ENCODE measurements around the gene TREX2. TPM values are rescaled to one million over a fixed set of nuclear protein-coding genes. Genes with fewer than 3 reads are reported as not detected.
A peak's percentile ranks its signal among the peaks of the same experiment; 100 is the strongest.

The TREX2 gene
- total and polyA plus RNA-seq, 10 of the 15 experiments (the other 5 are each of a cell fraction or from before 2014, with no cell fraction given): 0.09 to 0.97 (median 0.60) TPM; not detected in 3

DNA sequence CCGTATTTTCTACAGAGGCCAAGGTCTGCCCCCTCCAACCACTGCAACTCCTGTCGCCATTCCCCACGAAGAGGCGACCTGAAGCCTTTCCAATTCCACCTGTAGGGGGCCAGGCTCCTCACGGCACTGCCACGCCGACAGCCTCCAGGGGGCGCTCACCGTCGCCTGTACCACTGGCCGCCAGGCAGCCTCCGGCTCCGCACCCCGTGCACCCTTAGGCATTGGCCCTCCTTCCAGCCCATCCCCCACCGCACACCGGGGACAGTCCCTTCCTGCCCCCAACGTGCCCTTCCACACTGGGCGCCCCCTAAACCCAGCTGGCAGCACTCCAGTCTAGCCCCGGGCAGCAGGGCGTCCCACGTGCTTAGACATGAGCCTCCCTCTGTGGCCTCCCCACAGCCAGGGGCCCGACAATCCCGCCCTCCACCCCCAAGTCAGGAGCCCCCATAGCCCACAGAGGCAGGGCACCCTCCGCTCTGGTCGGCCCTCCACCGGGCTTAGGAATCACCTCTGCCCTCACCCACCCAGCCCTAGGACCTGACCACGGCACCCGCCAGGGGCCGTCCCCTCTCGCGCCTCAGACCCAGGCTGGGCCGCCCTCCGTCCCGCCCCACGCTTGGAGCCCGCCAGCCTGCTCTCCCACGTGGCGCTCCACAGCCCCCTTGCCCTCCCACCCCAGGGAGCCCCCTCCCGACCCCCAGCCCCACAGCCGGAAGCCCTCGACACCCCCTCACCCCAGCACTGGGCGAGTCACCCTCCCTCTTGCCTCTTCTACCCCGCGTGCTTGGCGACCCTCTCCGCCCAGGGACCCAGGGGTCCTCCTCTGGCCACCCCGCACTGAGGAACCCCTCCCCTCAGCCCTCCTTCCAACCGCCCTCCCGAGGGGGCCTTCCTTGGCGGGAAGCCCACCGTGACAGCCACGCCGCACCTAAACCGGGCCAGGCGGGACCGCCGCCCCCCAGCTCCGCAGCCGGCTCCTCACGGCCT, 45.4 kb downstream of the TREX2 start (continued):
- TF ChIP-seq, protein P1, sequence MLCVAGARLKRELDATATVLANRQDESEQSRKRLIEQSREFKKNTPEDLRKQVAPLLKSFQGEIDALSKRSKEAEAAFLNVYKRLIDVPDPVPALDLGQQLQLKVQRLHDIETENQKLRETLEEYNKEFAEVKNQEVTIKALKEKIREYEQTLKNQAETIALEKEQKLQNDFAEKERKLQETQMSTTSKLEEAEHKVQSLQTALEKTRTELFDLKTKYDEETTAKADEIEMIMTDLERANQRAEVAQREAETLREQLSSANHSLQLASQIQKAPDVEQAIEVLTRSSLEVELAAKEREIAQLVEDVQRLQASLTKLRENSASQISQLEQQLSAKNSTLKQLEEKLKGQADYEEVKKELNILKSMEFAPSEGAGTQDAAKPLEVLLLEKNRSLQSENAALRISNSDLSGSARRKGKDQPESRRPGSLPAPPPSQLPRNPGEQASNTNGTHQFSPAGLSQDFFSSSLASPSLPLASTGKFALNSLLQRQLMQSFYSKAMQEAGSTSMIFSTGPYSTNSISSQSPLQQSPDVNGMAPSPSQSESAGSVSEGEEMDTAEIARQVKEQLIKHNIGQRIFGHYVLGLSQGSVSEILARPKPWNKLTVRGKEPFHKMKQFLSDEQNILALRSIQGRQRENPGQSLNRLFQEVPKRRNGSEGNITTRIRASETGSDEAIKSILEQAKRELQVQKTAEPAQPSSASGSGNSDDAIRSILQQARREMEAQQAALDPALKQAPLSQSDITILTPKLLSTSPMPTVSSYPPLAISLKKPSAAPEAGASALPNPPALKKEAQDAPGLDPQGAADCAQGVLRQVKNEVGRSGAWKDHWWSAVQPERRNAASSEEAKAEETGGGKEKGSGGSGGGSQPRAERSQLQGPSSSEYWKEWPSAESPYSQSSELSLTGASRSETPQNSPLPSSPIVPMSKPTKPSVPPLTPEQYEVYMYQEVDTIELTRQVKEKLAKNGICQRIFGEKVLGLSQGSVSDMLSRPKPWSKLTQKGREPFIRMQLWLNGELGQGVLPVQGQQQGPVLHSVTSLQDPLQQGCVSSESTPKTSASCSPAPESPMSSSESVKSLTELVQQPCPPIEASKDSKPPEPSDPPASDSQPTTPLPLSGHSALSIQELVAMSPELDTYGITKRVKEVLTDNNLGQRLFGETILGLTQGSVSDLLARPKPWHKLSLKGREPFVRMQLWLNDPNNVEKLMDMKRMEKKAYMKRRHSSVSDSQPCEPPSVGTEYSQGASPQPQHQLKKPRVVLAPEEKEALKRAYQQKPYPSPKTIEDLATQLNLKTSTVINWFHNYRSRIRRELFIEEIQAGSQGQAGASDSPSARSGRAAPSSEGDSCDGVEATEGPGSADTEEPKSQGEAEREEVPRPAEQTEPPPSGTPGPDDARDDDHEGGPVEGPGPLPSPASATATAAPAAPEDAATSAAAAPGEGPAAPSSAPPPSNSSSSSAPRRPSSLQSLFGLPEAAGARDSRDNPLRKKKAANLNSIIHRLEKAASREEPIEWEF (IDR thresholded peaks at IDR 0.05; ENCODE audit: insufficient replicate concordance, low read depth, low read length): no peak
- TF ChIP-seq KDM1A (IDR thresholded peaks at IDR 0.05; ENCODE audit: borderline replicate concordance) (no peak), POLR2AphosphoS5 (IDR thresholded peaks at IDR 0.05; ENCODE audit: low read length) (no peak), ZBED1 (IDR thresholded peaks at IDR 0.05; ENCODE audit: borderline replicate concordance) (no peak), ZBTB4 (CRISPR knock-in tag; IDR thresholded peaks at IDR 0.05) (no peak), NRF1 (conservative IDR thresholded peaks at IDR 0.05; ENCODE audit: low read depth, low read length) (no peak)
- TF ChIP-seq, protein P2, sequence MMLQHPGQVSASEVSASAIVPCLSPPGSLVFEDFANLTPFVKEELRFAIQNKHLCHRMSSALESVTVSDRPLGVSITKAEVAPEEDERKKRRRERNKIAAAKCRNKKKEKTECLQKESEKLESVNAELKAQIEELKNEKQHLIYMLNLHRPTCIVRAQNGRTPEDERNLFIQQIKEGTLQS (IDR thresholded peaks at IDR 0.05; ENCODE audit: borderline replicate concordance, extremely low read depth, low read depth, low read length): no peak
- TF ChIP-seq, protein P3, sequence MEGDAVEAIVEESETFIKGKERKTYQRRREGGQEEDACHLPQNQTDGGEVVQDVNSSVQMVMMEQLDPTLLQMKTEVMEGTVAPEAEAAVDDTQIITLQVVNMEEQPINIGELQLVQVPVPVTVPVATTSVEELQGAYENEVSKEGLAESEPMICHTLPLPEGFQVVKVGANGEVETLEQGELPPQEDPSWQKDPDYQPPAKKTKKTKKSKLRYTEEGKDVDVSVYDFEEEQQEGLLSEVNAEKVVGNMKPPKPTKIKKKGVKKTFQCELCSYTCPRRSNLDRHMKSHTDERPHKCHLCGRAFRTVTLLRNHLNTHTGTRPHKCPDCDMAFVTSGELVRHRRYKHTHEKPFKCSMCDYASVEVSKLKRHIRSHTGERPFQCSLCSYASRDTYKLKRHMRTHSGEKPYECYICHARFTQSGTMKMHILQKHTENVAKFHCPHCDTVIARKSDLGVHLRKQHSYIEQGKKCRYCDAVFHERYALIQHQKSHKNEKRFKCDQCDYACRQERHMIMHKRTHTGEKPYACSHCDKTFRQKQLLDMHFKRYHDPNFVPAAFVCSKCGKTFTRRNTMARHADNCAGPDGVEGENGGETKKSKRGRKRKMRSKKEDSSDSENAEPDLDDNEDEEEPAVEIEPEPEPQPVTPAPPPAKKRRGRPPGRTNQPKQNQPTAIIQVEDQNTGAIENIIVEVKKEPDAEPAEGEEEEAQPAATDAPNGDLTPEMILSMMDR (IDR thresholded peaks at IDR 0.05 in 2 of 3, conservative IDR thresholded peaks at IDR 0.05 in 1 of 3; ENCODE audit: control insufficient read depth in 2 of 3, extremely low read depth in 1 of 3, insufficient read depth in 1 of 3, low read depth in 3 of 3, low read length in 3 of 3): peak; percentile 81 to 97 (median 92)
- TF ChIP-seq, protein P4, sequence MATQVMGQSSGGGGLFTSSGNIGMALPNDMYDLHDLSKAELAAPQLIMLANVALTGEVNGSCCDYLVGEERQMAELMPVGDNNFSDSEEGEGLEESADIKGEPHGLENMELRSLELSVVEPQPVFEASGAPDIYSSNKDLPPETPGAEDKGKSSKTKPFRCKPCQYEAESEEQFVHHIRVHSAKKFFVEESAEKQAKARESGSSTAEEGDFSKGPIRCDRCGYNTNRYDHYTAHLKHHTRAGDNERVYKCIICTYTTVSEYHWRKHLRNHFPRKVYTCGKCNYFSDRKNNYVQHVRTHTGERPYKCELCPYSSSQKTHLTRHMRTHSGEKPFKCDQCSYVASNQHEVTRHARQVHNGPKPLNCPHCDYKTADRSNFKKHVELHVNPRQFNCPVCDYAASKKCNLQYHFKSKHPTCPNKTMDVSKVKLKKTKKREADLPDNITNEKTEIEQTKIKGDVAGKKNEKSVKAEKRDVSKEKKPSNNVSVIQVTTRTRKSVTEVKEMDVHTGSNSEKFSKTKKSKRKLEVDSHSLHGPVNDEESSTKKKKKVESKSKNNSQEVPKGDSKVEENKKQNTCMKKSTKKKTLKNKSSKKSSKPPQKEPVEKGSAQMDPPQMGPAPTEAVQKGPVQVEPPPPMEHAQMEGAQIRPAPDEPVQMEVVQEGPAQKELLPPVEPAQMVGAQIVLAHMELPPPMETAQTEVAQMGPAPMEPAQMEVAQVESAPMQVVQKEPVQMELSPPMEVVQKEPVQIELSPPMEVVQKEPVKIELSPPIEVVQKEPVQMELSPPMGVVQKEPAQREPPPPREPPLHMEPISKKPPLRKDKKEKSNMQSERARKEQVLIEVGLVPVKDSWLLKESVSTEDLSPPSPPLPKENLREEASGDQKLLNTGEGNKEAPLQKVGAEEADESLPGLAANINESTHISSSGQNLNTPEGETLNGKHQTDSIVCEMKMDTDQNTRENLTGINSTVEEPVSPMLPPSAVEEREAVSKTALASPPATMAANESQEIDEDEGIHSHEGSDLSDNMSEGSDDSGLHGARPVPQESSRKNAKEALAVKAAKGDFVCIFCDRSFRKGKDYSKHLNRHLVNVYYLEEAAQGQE (IDR thresholded peaks at IDR 0.05; ENCODE audit: low read depth, low read length): no peak
